Endothelial cell (in vitro differentiated cells): ENCODE measurements around the gene TMEM178B. TPM values are rescaled to one million over a fixed set of nuclear protein-coding genes. Genes with fewer than 3 reads are reported as not detected.

Source experiments
- DNase-seq: peaks from one replicate; pipeline ENCODE4 v3.0.0; 2021; ENCODE audit warnings: low spot score
- H3K27ac Mint-ChIP-seq: one replicate; pipeline ENCODE4 v1.8.0; 2021; ENCODE audit warnings: mixed read lengths, inconsistent platforms; ENCODE audit not compliant: unreplicated experiment
- H3K27me3 Mint-ChIP-seq: one replicate; pipeline ENCODE4 v1.8.0; 2021; ENCODE audit warnings: mild to moderate bottlenecking, moderate library complexity, mixed read lengths, inconsistent platforms; ENCODE audit not compliant: unreplicated experiment
- H3K36me3 Mint-ChIP-seq: one replicate; pipeline ENCODE4 v1.8.0; 2021; ENCODE audit warnings: mild to moderate bottlenecking, low read depth, mixed read lengths, inconsistent platforms; ENCODE audit not compliant: unreplicated experiment
- H3K4me1 Mint-ChIP-seq: one replicate; pipeline ENCODE4 v1.8.0; 2021; ENCODE audit warnings: mild to moderate bottlenecking, mixed read lengths, inconsistent platforms; ENCODE audit not compliant: unreplicated experiment
- H3K4me3 Mint-ChIP-seq: one replicate; pipeline ENCODE4 v1.8.0; 2021; ENCODE audit warnings: mild to moderate bottlenecking, mixed read lengths, inconsistent platforms; ENCODE audit not compliant: unreplicated experiment
- H3K9me3 Mint-ChIP-seq: one replicate; pipeline ENCODE4 v1.8.0; 2021; ENCODE audit warnings: mixed read lengths, inconsistent platforms; ENCODE audit not compliant: unreplicated experiment
- total RNA-seq: library from RNA; stranded (reverse); fragmentation: NEBNext Ultra II Directional; extraction: Animal tissue kit (Norgen Biotek cat#: 25700); gene quantifications from one replicate; pipeline ENCODE4 v1.2.1, GENCODE V29; 2021; ENCODE audit not compliant: unreplicated experiment
- TF ChIP-seq, protein P1 (sequence below): fragments of 200-600 bp; sonication (generic); IDR thresholded peaks from one replicate; pipeline ENCODE4 v1.5.0; 2021; ENCODE audit warnings: antibody characterized with exemption; ENCODE audit not compliant: unreplicated experiment

The TMEM178B gene
- total RNA-seq, 1 donor from 2014 or later, result 0.28 TPM

GRCh38 chr7:141200191-141201108 is 126.6 kb downstream of the TMEM178B start:
- TF ChIP-seq, protein P1, sequence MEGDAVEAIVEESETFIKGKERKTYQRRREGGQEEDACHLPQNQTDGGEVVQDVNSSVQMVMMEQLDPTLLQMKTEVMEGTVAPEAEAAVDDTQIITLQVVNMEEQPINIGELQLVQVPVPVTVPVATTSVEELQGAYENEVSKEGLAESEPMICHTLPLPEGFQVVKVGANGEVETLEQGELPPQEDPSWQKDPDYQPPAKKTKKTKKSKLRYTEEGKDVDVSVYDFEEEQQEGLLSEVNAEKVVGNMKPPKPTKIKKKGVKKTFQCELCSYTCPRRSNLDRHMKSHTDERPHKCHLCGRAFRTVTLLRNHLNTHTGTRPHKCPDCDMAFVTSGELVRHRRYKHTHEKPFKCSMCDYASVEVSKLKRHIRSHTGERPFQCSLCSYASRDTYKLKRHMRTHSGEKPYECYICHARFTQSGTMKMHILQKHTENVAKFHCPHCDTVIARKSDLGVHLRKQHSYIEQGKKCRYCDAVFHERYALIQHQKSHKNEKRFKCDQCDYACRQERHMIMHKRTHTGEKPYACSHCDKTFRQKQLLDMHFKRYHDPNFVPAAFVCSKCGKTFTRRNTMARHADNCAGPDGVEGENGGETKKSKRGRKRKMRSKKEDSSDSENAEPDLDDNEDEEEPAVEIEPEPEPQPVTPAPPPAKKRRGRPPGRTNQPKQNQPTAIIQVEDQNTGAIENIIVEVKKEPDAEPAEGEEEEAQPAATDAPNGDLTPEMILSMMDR, result no peak
- no peaks in the 10 kb centered on the region for H3K36me3 Mint-ChIP-seq
- H3K4me3 Mint-ChIP-seq, result no peak overlapping the region
- H3K27me3 Mint-ChIP-seq, result no peaks in the 10 kb centered on the region
- H3K4me1 Mint-ChIP-seq, result no peaks in the 10 kb centered on the region
- H3K9me3 Mint-ChIP-seq, result no peaks in the 10 kb centered on the region
- no peak overlapping the region for H3K27ac Mint-ChIP-seq
- DNase-seq, result no peak

DNA sequence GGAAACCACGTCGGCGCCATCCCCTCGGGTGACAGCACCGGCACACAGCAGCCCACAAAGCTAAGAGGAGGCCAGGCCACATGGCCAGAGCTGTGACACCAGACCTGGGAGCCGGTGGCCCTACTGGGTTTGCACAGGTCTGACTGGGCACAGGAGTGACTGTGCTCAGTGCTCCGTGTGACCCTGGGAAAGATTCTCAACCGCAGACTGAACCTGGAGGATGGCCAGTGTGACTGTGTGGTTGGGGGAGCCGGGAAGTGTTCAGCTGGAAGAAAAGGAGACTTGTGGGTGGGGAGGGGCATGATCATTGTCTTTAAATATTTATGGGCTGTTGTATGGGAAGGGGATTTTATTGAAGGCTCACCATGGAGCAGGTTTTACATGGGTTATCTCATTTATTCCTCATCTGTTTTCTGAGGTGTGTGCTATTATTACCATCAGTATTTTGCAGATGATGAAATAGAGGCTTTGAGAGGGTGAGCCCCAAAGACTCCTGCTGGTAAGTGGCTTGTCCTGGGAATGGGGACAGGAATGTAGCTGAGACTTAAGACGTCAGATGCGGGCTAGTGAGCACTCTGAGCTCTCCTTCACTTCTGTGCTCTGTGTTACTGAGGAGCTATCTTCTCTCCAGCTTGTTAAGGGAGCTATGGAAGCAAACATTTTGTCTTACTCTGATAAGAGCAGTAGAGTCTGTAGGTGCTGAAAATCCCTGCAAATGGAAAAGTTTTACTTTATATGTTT is 127.5 kb downstream of the TMEM178B start:
- Mint-ChIP-seq H3K9me3 (no peaks in the 10 kb centered on the region), H3K27ac (no peak overlapping the region), H3K4me1 (no peaks in the 10 kb centered on the region), H3K27me3 (peaks cover 1% of the 10 kb centered on the region), H3K36me3 (no peaks in the 10 kb centered on the region), H3K4me3 (no peak overlapping the region)
- TF ChIP-seq, protein P1, result no peak
- no peak for DNase-seq

- Mint-ChIP-seq H3K36me3 (no peaks in the 10 kb centered on the region), H3K9me3 (no peaks in the 10 kb centered on the region), H3K4me1 (no peaks in the 10 kb centered on the region), H3K27me3 (peaks cover 1% of the 10 kb centered on the region), H3K27ac (no peak overlapping the region), H3K4me3 (no peak overlapping the region)
- TF ChIP-seq, protein P1, result no peak
- DNase-seq, result no peak
Measured at GRCh38 chr7:141202535-141202934, 128.7 kb downstream of the TMEM178B start.

GRCh38 chr7:141203177-141203576 is 129.3 kb downstream of the TMEM178B start:
- no peaks in the 10 kb centered on the region for H3K36me3 Mint-ChIP-seq
- peaks cover 1% of the 10 kb centered on the region for H3K27me3 Mint-ChIP-seq
- DNase-seq, result no peak
- H3K27ac Mint-ChIP-seq, result no peak overlapping the region
- TF ChIP-seq, protein P1, result no peak
- H3K9me3 Mint-ChIP-seq, result no peaks in the 10 kb centered on the region
- no peaks in the 10 kb centered on the region for H3K4me1 Mint-ChIP-seq
- H3K4me3 Mint-ChIP-seq, result no peak overlapping the region
